ENCODE data around the gene MAU2.
"Not testable (repeated sequence)": the region's sequence is repeated elsewhere in the genome, so short reads cannot be mapped to it uniquely, and the experiment has no call there.

Gene MAU2

GRCh38 chr19:19349365-19349764 lies 28.7 kb downstream of the MAU2 start:
- Histone ChIP-seq H3K79me2 (ENCODE audit: low read length) (no peaks in the 10 kb centered on the region), H3K9me3 (ENCODE audit: insufficient read depth, low read length) (no peaks in the 10 kb centered on the region), H3K4me2 (ENCODE audit: low read length) (no peak overlapping the region), H3K4me1 (ENCODE audit: low read length) (no peaks in the 10 kb centered on the region), H3K27me3 (ENCODE audit: low read depth, low read length) (no peaks in the 10 kb centered on the region), H4K20me1 (ENCODE audit: insufficient read depth, low read length) (0 out of 2 replicates have a peak, but pooled peaks cover 5% of the 10 kb centered on the region), H2AFZ (ENCODE audit: low read depth, low read length) (no peak overlapping the region), H3K36me3 (replicated peaks; ENCODE audit: low read depth, low read length) (peaks cover 64% of the 10 kb centered on the region), H3K9ac (ENCODE audit: low read length) (no peak overlapping the region), H3K4me3 (ENCODE audit: low read length) (no peak overlapping the region), H3K27ac (ENCODE audit: low read length) (no peak overlapping the region)
- TF ChIP-seq EZH2phosphoT487 (IDR thresholded peaks at IDR 0.05; ENCODE audit: low read depth) (no peak), CTCF (IDR thresholded peaks at IDR 0.05; ENCODE audit: low read depth, low read length) (no peak)

GRCh38 chr19:19350756-19351155 lies 30.1 kb downstream of the MAU2 start:
- H3K27ac ChIP-seq (ENCODE audit: low read length); H3K4me1 ChIP-seq (ENCODE audit: low read length); H4K20me1 ChIP-seq (ENCODE audit: insufficient read depth, low read length); H3K9ac ChIP-seq (ENCODE audit: low read length); H3K79me2 ChIP-seq (ENCODE audit: low read length); H3K4me2 ChIP-seq (ENCODE audit: low read length); H3K9me3 ChIP-seq (ENCODE audit: insufficient read depth, low read length); H3K27me3 ChIP-seq (ENCODE audit: low read depth, low read length); H3K4me3 ChIP-seq (ENCODE audit: low read length); H2AFZ ChIP-seq (ENCODE audit: low read depth, low read length): not testable (repeated sequence)
- peaks cover 65% of the 10 kb centered on the region for H3K36me3 ChIP-seq (replicated peaks; ENCODE audit: low read depth, low read length)

- Histone ChIP-seq H4K20me1 (ENCODE audit: insufficient read depth, low read length) (no peaks in the 10 kb centered on the region), H2AFZ (ENCODE audit: low read depth, low read length) (no peak overlapping the region), H3K9me3 (ENCODE audit: insufficient read depth, low read length) (no peaks in the 10 kb centered on the region), H3K4me3 (ENCODE audit: low read length) (no peak overlapping the region), H3K36me3 (replicated peaks; ENCODE audit: low read depth, low read length) (peaks cover 63% of the 10 kb centered on the region), H3K4me1 (ENCODE audit: low read length) (no peaks in the 10 kb centered on the region), H3K4me2 (ENCODE audit: low read length) (no peak overlapping the region), H3K27me3 (ENCODE audit: low read depth, low read length) (no peaks in the 10 kb centered on the region), H3K27ac (ENCODE audit: low read length) (no peak overlapping the region), H3K79me2 (ENCODE audit: low read length) (no peaks in the 10 kb centered on the region), H3K9ac (ENCODE audit: low read length) (no peak overlapping the region)
- TF ChIP-seq CTCF (IDR thresholded peaks at IDR 0.05; ENCODE audit: low read depth, low read length), result no peak
- TF ChIP-seq EZH2phosphoT487 (IDR thresholded peaks at IDR 0.05; ENCODE audit: low read depth), result no peak
These were observed 32.2 kb downstream of the MAU2 start for GRCh38 chr19:19352823-19353222.

DNA sequence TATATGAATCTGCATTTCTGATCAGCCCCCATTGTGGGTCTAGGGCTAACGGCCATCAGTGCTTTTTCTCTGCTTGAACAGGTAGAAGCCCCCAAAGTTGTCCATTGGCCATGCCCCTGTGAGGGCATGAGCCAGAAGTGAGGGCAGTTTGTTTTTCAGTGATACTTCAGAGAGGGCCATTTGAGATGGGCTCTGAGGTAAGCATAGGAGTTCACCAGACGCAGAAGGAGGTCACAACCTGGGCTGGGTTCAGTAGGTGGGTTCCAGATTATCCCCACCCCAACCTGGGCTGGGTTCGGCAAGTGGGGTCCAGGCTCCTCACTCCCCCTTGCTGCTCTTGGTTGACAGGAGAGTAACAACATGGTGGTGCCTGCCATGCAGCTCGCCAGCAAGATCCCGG lies 33.4 kb downstream of the MAU2 start:
- Histone ChIP-seq H3K4me3 (ENCODE audit: low read length) (no peak overlapping the region), H4K20me1 (ENCODE audit: insufficient read depth, low read length) (no peaks in the 10 kb centered on the region), H3K79me2 (ENCODE audit: low read length) (no peaks in the 10 kb centered on the region), H2AFZ (ENCODE audit: low read depth, low read length) (no peak overlapping the region), H3K4me2 (ENCODE audit: low read length) (no peak overlapping the region), H3K36me3 (replicated peaks; ENCODE audit: low read depth, low read length) (peaks cover 60% of the 10 kb centered on the region), H3K4me1 (ENCODE audit: low read length) (no peaks in the 10 kb centered on the region), H3K27me3 (ENCODE audit: low read depth, low read length) (no peaks in the 10 kb centered on the region), H3K27ac (ENCODE audit: low read length) (no peak overlapping the region), H3K9me3 (ENCODE audit: insufficient read depth, low read length) (no peaks in the 10 kb centered on the region), H3K9ac (ENCODE audit: low read length) (no peak overlapping the region)
- TF ChIP-seq CTCF (IDR thresholded peaks at IDR 0.05; ENCODE audit: low read depth, low read length) (no peak), EZH2phosphoT487 (IDR thresholded peaks at IDR 0.05; ENCODE audit: low read depth) (no peak)

GRCh38 chr19:19354932-19355331 lies 34.3 kb downstream of the MAU2 start:
- Histone ChIP-seq H3K4me3 (ENCODE audit: low read length) (no peak overlapping the region), H3K4me2 (ENCODE audit: low read length) (no peak overlapping the region), H3K27me3 (ENCODE audit: low read depth, low read length) (no peaks in the 10 kb centered on the region), H2AFZ (ENCODE audit: low read depth, low read length) (no peak overlapping the region), H3K79me2 (ENCODE audit: low read length) (no peaks in the 10 kb centered on the region), H3K36me3 (replicated peaks; ENCODE audit: low read depth, low read length) (peaks cover 53% of the 10 kb centered on the region), H3K4me1 (ENCODE audit: low read length) (no peaks in the 10 kb centered on the region), H4K20me1 (ENCODE audit: insufficient read depth, low read length) (no peaks in the 10 kb centered on the region), H3K9ac (ENCODE audit: low read length) (no peak overlapping the region), H3K9me3 (ENCODE audit: insufficient read depth, low read length) (no peaks in the 10 kb centered on the region), H3K27ac (ENCODE audit: low read length) (no peak overlapping the region)
- no peak for TF ChIP-seq EZH2phosphoT487 (IDR thresholded peaks at IDR 0.05; ENCODE audit: low read depth)
- TF ChIP-seq CTCF (IDR thresholded peaks at IDR 0.05; ENCODE audit: low read depth, low read length), result no peak

Data from OCI-LY3 (cell line).